IPS-18c (cell line): ENCODE data around the gene CSF2RB.
"Not testable (repeated sequence)": the region's sequence is repeated elsewhere in the genome, so short reads cannot be mapped to it uniquely, and the experiment has no call there.

Source experiments
- H3K4me3 ChIP-seq: 2 replicates; pipeline ENCODE4 v1.7.0; 2013; ENCODE audit warnings: low read depth, mild to moderate bottlenecking, low read length, moderate library complexity; ENCODE audit not compliant: insufficient read depth
- H3K9me3 ChIP-seq: one replicate; pipeline ENCODE4 v1.6.1; 2013; ENCODE audit warnings: mild to moderate bottlenecking, low read length, moderate library complexity; ENCODE audit not compliant: control insufficient read depth, insufficient read depth

The CSF2RB gene

DNA sequence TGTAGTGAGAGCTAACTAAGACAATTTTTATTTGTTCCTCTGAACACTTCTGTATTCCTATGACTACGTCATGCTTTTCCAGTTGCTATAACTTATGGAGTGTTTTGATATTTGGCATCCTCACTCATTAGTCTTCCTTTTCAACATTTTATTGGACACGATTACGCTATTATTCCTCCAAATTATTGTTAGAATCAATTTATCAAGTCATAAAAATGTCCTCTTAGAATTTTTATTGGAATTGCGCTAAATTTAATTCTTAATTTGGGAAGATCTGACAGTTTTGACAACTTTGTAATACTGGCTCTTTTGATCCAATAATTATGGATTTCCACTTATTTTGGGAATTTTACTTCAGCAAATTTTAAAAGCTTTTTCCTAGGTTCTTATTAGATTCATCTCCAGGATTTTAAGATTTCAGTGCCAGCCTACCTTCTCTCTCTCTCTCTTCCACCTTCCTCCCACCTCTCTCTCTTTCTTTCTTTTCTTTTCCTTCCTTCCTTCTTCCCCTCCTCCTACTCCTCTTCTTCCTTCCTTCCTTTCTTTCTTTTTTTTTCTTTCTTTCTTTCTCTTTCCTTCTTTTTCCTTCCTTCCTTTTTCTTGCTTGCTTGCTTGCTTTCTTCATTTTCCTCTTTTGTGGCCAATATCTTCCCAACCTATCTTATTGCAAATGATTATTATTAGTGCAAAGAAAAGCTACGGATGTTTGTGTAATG lies 55.0 kb downstream of the CSF2RB start:
- peaks cover 2% of the 10 kb centered on the region for H3K9me3 ChIP-seq

DNA sequence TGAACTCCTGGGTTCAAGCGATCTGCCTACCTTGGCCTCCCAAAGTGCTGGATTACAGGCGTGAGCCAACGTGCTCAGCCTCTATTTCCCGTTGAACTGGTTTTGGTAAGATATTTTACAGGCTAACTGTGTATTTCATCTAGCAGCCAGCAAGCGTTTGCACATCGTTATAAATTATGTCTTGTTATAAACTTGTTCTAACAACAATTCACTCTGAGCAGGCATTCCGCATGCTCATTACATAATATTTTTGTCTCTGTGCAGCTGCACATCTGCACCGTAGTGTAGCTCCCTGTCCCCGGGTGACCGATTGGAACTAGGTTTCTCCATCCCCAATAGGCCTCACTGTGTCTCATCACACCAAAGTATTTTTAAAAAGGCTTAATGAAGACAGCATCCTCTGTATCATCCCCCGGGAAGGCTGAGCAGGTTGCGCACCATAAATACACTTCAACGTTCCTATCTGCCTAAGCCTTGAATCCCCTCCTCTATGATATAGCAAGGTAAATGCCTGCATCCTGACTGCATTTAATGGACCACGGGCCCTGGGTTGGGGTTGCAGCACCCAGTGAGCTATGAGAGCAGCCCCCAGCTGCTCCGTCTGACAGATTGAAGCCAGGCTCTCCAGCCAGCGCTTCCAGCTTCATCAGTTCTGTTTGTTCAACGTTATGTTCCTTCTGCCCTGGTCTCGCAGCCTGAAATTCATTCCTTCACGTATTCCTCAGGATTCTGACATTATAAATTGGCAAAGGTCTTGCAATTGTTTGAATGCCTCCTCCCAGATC lies 58.1 kb downstream of the CSF2RB start:
- Histone ChIP-seq H3K9me3 (peaks cover under 1% of the 10 kb centered on the region), H3K4me3 (no peak overlapping the region)

More for the DNA sequence above, 55.0 kb downstream of the CSF2RB start:
- H3K4me3 ChIP-seq = no peak overlapping the region

DNA sequence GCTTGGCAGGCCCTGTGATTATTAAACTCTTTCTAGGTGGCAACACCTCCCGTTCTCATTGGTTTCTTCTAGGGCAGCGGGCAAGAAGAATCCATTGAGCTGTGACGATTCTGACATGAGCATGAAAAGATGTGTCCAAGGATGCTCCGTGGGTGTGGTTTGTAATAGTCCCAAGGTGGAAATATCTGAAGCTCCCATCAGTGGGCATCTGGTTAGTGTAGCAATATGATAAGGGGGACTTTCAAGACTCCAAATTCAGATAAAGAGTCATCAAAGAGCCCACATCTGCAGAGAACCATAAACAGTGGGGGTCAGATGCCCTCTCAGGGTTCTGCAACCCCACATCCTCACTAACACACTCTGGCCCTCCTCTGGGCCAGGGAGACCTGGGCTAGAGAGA lies 63.2 kb downstream of the CSF2RB start:
- H3K4me3 ChIP-seq = no peak overlapping the region
- peaks cover 2% of the 10 kb centered on the region for H3K9me3 ChIP-seq

- Histone ChIP-seq H3K9me3 (peaks cover 2% of the 10 kb centered on the region), H3K4me3 (peak overlapping the region; percentile 34; the same call in 1 of the 2 replicates)
These were observed 64.0 kb downstream of the CSF2RB start for GRCh38 chr22:36977401-36977861.

GRCh38 chr22:36977947-36978660 lies 64.7 kb downstream of the CSF2RB start:
- Histone ChIP-seq H3K4me3 (peak overlapping the region; percentile 34; the same call in 1 of the 2 replicates), H3K9me3 (peaks cover 2% of the 10 kb centered on the region)

DNA sequence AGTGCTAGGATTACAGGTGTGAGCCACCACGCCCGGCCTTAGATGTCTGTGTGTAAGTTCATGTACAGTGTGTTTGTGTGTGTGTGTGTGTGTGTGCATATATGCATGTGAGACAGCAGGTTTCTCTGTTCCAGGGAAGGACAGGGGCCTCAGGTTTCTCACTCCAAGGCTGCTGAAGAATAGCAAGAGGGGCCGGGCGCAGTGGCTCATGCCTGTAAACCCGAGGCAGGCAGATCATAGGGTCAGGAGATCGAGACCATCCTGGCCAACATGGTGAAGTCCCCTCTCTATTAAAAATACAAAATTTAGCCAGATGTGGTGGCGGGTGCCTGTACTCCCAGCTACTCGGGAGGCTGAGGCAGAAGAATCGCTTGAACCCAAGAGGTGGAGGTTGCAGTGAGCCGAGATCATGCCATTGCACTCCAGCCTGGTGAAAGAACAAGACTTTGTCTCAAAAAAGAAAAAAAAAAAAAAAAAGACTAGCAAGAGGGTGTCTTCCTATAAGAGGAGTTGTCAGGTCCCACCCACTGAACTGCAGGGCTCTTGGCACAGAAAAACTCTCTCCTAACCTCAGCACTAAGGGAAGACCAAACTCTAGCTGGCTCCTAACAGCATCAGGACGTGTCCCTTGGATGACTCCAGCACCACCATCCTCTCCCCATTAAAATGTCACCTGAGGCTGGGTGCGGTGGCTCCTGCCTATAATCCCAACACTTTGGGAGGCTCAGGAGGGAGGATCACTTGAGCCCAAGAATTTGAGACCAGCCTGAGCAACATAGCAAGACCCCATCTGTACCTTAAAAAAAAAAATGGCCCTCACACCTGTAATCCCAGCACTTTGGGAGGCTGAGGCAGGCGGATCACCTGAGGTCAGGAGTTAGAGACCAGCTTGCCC lies 65.8 kb downstream of the CSF2RB start:
- no peak overlapping the region for H3K4me3 ChIP-seq
- peaks cover 2% of the 10 kb centered on the region for H3K9me3 ChIP-seq

GRCh38 chr22:36981247-36981775 lies 67.9 kb downstream of the CSF2RB start:
- H3K4me3 ChIP-seq = no peak overlapping the region
- H3K9me3 ChIP-seq = peaks cover 6% of the 10 kb centered on the region

- H3K9me3 ChIP-seq = peaks cover 5% of the 10 kb centered on the region
These were observed 68.7 kb downstream of the CSF2RB start for GRCh38 chr22:36982136-36982535.

DNA sequence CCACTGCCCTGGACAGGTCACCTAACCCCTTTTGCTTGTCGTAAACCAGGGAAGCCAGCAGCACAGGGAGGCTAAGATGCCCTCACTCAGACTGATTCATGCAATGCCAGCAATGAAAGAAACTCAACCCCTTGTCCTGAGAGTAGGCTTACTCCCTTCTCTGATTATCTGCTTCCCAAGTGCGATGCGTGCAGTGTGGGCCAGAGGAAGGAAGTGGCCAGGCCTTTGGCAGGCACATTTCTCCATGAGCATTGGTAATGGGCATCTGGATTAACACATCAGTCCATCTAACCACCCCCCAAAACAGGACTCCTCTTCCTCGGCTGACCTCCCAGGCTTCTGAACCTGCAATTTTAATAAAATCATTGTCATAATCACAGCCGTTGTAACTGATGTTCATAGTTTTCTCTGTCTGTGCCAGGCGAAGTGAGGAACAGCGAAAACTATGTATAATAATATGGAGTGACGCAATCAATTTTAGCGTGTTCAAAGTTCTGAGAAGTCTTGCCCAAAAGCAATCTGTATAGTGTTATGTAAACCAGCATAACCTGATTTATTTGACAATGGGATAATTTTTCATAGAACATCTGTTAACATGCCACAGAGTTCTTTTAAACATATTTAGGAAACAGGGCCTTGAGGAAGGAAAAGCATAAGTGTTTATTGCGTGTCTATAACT lies 71.9 kb downstream of the CSF2RB start:
- Histone ChIP-seq H3K9me3 (peaks cover 5% of the 10 kb centered on the region), H3K4me3 (no peak overlapping the region)

More at GRCh38 chr22:36982136-36982535, 68.7 kb downstream of the CSF2RB start:
- no peak overlapping the region for H3K4me3 ChIP-seq

DNA sequence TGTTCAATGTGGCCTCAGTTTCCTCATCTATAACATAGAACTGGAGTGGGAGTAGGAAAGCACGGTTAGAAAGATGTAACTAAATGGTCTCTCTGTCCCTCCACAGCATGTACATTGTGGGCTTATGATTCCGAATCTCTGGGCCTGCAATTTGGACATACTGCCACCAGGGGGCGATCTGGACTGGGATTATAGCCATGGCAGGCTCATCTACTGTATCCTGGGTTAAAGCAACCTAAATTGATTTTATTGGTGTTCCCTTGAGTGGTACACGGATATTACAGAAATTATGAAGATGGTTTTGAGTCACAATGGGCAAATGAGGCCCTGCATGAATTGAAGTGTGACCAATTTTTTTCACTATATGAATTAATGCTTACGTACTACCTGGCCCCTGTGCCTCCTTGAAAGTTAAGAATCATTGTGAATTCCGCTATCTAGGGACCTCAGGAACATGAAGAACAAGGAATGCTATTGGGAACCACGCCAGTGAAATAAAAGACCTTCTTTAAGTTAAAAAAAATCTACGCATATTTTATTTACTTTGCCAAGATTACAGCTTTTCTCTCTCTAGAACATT lies 72.9 kb downstream of the CSF2RB start:
- no peak overlapping the region for H3K4me3 ChIP-seq
- peaks cover 5% of the 10 kb centered on the region for H3K9me3 ChIP-seq

GRCh38 chr22:36988075-36988832 lies 74.8 kb downstream of the CSF2RB start:
- Histone ChIP-seq H3K9me3 (peaks cover 5% of the 10 kb centered on the region), H3K4me3 (no peak overlapping the region)

DNA sequence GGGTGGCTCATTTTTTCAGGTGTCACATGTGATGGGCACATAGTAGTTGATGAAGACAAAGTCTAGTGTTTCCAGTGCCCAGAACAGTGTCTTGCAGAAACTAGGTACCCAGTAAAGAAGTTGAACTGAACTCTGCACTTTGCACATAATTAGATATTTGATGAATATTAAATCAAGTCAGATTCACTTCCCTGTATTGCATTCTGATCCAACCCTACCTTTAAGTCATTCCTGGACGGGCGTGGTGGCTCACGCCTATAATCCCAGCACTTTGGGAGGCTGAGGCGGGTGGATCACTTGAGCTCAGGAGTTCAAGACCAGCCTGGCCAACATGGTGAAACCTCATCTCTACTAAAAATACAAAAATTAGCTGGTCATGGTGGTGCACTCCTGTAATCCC lies 75.6 kb downstream of the CSF2RB start:
- not testable (repeated sequence) for H3K4me3 ChIP-seq, H3K9me3 ChIP-seq
